HCT116 (cell line): ENCODE measurements around the gene HPS1. TPM values are rescaled to one million over a fixed set of nuclear protein-coding genes. Genes with fewer than 3 reads are reported as not detected.

Source experiments
- ATAC-seq: fragments of 200-7000 bp; cut with Tn5 transposase; 2 replicates; pipeline ENCODE4 v1.9.1; 2020; ENCODE audit warnings: mild to moderate bottlenecking, moderate library complexity
- BruUV-seq: library from RNA; stranded (reverse); fragments of 400-500 nt; replicated peaks from 2 replicates; lab custom pipeline; 2021; lab: Mats Ljungman, UMichigan
- CTCF ChIA-PET: fragments of 300-600 bp; sonication (Branson Sonifier 250); formaldehyde crosslinking; loops from one replicate; lab custom pipeline; 2021; ENCODE audit warnings: antibody characterized with exemption; lab: Charles Lee
- POLR2A ChIA-PET: fragments of 300-600, 350-600 bp; sonication (Branson Sonifier 250); formaldehyde crosslinking; loops from one replicate; lab custom pipeline; 2021; ENCODE audit warnings: antibody characterized with exemption; lab: Charles Lee
- RAD21 ChIA-PET, 2 experiments: fragments of 300-600 bp; sonication (Branson Sonifier 250); formaldehyde crosslinking; loops; one replicate each; lab custom pipeline; 2023; ENCODE audit warnings: low total read pairs in 2 of 2; ENCODE audit not compliant: uncharacterized antibody in 2 of 2, unreplicated experiment in 2 of 2, low non-redundant PET in 1 of 2; lab: Charles Lee
- DNase-seq: peaks from one replicate; pipeline ENCODE4 v3.0.0-alpha.2; 2010; ENCODE audit warnings: low read depth, low spot score
- H2AFZ ChIP-seq: fragments of 200-600 bp; shearing (Covaris generic), sonication (generic); 2 replicates; pipeline ENCODE4 v1.6.1; 2017; ENCODE audit warnings: low read depth, mixed run types, mixed read lengths, antibody characterized with exemption, low read length; ENCODE audit not compliant: poor library complexity, severe bottlenecking
- H3K27ac ChIP-seq: 2 replicates; pipeline ENCODE4 v1.5.1; 2012; ENCODE audit warnings: low read depth, low read length
- H3K27me3 ChIP-seq: fragments of 200-600 bp; sonication (generic); 2 replicates; pipeline ENCODE4 v1.6.1; 2016; ENCODE audit warnings: mixed run types, low read length, mixed read lengths; ENCODE audit not compliant: insufficient read depth
- H3K36me3 ChIP-seq, 2 experiments: fragments of 200-500 bp in 1 of 2; fragments of 200-600 bp in 1 of 2; sonication (Bioruptor generic) in 1 of 2; sonication (generic) in 1 of 2; 2 replicates each; pipeline versions ENCODE4 v1.5.1 to v1.6.1; 2014 to 2016; ENCODE audit warnings: low read length in 2 of 2, inconsistent platforms in 1 of 2, mixed read lengths in 1 of 2, mixed run types in 1 of 2; ENCODE audit not compliant: insufficient read depth in 2 of 2, control insufficient read depth in 1 of 2
- H3K4me1 ChIP-seq, 2 experiments: fragments of 200-600 bp in 1 of 2; sonication (generic) in 1 of 2; 2 replicates each; pipeline versions ENCODE4 v1.5.1 to v1.6.1; 2012 to 2017; ENCODE audit warnings: low read length in 2 of 2, inconsistent platforms in 1 of 2, mild to moderate bottlenecking in 1 of 2, mixed read lengths in 1 of 2, mixed run types in 1 of 2, moderate library complexity in 1 of 2; ENCODE audit not compliant: insufficient read depth in 2 of 2, control insufficient read depth in 1 of 2
- H3K4me2 ChIP-seq: fragments of 200-600 bp; sonication (generic); 2 replicates; pipeline ENCODE4 v1.6.1; 2017; ENCODE audit warnings: mixed run types, low read length, mixed read lengths
- H3K4me3 ChIP-seq, 2 experiments: fragments of 200-600 bp in 1 of 2; sonication (generic) in 1 of 2; replicated peaks in 1 of 2; 2 replicates each; pipeline ENCODE4 v1.5.1; 2011 to 2016; ENCODE audit warnings: low read length in 2 of 2, control low read depth in 1 of 2, low read depth in 1 of 2, mild to moderate bottlenecking in 1 of 2, mixed read lengths in 1 of 2, mixed run types in 1 of 2
- H3K79me2 ChIP-seq: fragments of 200-600 bp; sonication (generic); 2 replicates; pipeline ENCODE4 v1.6.1; 2017; ENCODE audit warnings: mild to moderate bottlenecking, mixed run types, low read length, moderate library complexity, mixed read lengths; ENCODE audit not compliant: insufficient read depth
- H3K9ac ChIP-seq: fragments of 200-600 bp; sonication (generic); 2 replicates; pipeline ENCODE4 v1.6.1; 2016; ENCODE audit warnings: low read length, mixed read lengths
- H3K9me2 ChIP-seq: fragments of 200-600 bp; sonication (generic), shearing (Covaris generic); 2 replicates; pipeline ENCODE4 v1.6.1; 2017; ENCODE audit warnings: mixed run types, mild to moderate bottlenecking, moderate library complexity; ENCODE audit not compliant: insufficient read depth
- H3K9me3 ChIP-seq, 2 experiments: fragments of 200-500 bp in 1 of 2; fragments of 200-600 bp in 1 of 2; sonication (Bioruptor generic) in 1 of 2; sonication (generic) in 1 of 2; 2 replicates each; pipeline ENCODE4 v1.6.1; 2014 to 2017; ENCODE audit warnings: low read length in 2 of 2, mixed read lengths in 2 of 2, inconsistent platforms in 1 of 2, low read depth in 1 of 2, mild to moderate bottlenecking in 1 of 2, mixed run types in 1 of 2, moderate library complexity in 1 of 2; ENCODE audit not compliant: control insufficient read depth in 1 of 2, insufficient read depth in 1 of 2
- H4K20me1 ChIP-seq: fragments of 200-600 bp; sonication (generic), shearing (Covaris generic); 2 replicates; pipeline ENCODE4 v1.6.1; 2017; ENCODE audit warnings: mixed run types, mild to moderate bottlenecking, moderate library complexity; ENCODE audit not compliant: insufficient read depth
- ELF1 ChIP-seq: IDR thresholded peaks from 2 replicates; pipeline ENCODE4 v1.6.1; 2012; ENCODE audit warnings: low read depth, borderline replicate concordance
- EZH2 ChIP-seq: fragments of 200-600 bp; sonication (generic); IDR thresholded peaks from 2 replicates; pipeline ENCODE4 v1.6.1; 2017; ENCODE audit warnings: antibody characterized with exemption, mixed run types
- JUND ChIP-seq: IDR thresholded peaks from 2 replicates; pipeline ENCODE4 v1.6.1; 2012
- POLR2A ChIP-seq: IDR thresholded peaks from 2 replicates; pipeline ENCODE4 v1.7.0; 2011; ENCODE audit warnings: borderline replicate concordance; ENCODE audit not compliant: insufficient read depth, insufficient read length; ENCODE audit errors: extremely low read depth
- POLR2AphosphoS5 ChIP-seq: IDR thresholded peaks from 2 replicates; pipeline ENCODE4 v1.6.1; 2011; ENCODE audit warnings: mild to moderate bottlenecking, low read depth, low read length, moderate library complexity
- RAD21 ChIP-seq: IDR thresholded peaks from 2 replicates; pipeline ENCODE4 v1.6.1; 2012; ENCODE audit warnings: low read depth, mild to moderate bottlenecking
- SP1 ChIP-seq: IDR thresholded peaks from 2 replicates; pipeline ENCODE4 v1.6.1; 2012; ENCODE audit warnings: low read depth
- YY1 ChIP-seq: IDR thresholded peaks from 2 replicates; pipeline ENCODE4 v1.6.1; 2011; ENCODE audit warnings: low read length, low read depth, moderate library complexity, mild to moderate bottlenecking; ENCODE audit not compliant: insufficient replicate concordance; ENCODE audit errors: extremely low read depth
- ZNF274 ChIP-seq: fragments of 200-500 bp; sonication (Bioruptor generic); IDR thresholded peaks from 2 replicates; pipeline ENCODE4 v1.6.1; 2014; ENCODE audit warnings: mild to moderate bottlenecking, low read depth, low read length, inconsistent platforms
- intact Hi-C: fragments of 100-400 bp; cut with micrococcal nuclease; formaldehyde crosslinking; loops from 2 replicates; pipeline ENCODE4 v1.10.0; 2022
- total RNA-seq: library from RNA; stranded (reverse); gene quantifications from one replicate; pipeline ENCODE4 v1.2.1, GENCODE V29; 2021; ENCODE audit not compliant: unreplicated experiment
- TF ChIP-seq, protein P1 (sequence below): IDR thresholded peaks from 2 replicates; pipeline ENCODE4 v1.6.1; 2012
- TF ChIP-seq, protein P2 (sequence below): IDR thresholded peaks from 2 replicates; pipeline ENCODE4 v1.6.1; 2012
- TF ChIP-seq, protein P3 (sequence below): IDR thresholded peaks from 2 replicates; pipeline ENCODE4 v1.6.1; 2012; ENCODE audit warnings: low read depth

HPS1 gene
- total RNA-seq, 1 experiment from 2014 or later: 64.3 TPM

DNA sequence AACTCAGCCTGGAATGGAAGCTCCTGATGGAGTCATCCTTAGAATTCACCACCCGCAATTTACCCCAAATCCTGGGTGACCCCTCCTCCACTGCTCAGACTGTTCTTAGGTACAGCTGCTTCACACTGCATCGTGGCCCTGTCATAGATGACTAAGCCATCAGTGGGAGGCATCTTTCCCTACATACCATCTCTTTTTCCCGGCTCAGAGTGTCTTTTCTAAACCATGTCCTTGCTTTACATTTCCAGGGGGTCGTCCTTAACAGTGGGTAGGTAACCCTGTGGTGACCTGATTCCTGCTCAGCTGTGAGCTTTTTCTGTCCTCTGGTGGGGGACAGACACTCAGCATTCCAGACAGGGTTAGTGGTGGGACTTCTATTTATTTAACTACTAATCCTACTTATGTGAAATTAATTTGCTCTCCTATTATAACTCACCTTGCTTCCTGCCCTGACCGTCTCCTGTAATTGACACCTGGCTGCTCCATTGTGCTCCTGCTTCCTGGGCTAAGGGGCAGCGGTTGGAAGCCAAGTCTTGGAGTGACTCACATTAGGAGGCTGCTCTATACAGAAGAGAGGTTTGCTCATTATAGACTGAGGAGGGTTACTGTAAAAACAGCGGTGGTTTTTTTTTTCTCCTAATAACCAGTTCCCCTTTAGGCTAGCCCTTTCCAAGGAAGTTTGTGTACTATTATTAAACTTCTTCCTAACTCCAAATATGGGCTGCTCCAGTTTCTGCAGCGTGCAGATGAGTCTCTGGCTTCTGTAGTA lies 72.3 kb downstream of the HPS1 start:
- CTCF ChIA-PET: no interaction called here
- peak overlapping the region; percentile 16; the same call in 1 of the 2 replicates for H3K4me2 ChIP-seq

DNA sequence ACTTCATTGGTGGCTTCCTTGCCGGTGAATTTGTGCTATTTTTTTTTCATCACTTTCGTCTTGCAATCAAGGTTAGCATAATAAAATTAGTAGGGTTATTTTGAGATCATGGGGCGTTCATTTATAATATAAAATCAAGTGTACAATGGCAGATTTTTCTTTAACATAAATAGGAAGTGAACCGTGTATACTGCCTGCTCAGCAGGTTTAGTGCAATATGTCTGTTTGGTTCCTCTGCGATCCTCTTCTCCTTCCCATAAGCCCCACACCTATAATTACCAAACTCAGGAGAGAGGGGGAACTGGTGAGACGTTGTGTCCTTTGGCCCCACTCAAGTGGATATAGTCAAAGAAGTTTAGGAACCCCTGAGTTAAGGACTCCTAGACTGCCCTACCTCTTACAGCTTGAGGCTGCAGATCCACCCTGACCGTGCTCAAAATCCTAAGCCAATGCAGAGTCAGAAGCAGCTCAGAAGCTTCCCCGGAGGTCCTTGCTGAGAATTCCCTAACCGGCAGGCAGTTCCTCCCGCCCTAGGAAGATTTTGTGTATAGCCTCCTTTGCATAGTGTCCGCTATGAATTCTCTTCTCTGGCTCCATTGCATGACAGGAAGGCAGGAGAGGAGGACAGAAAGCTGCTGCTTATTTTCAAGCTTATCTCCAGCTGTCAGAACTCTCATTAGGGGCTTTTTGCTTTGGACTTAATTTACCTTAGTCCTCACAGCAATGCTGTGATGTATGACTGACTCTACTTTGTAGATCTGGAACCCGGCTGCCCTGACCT lies 73.3 kb downstream of the HPS1 start:
- ChIA-PET POLR2A (no interaction called here), RAD21 (no interaction called here), CTCF (no interaction called here)
- H3K4me3 ChIP-seq: no peak overlapping the region
- no peaks in the 10 kb centered on the region for H3K36me3 ChIP-seq
- TF ChIP-seq, protein P1, sequence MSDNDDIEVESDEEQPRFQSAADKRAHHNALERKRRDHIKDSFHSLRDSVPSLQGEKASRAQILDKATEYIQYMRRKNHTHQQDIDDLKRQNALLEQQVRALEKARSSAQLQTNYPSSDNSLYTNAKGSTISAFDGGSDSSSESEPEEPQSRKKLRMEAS: no peak
- TF ChIP-seq EZH2 (no peak), ELF1 (no peak), SP1 (no peak), ZNF274 (no peak), POLR2A (no peak), RAD21 (no peak), JUND (no peak), YY1 (no peak), POLR2AphosphoS5 (no peak)
- TF ChIP-seq, protein P2, sequence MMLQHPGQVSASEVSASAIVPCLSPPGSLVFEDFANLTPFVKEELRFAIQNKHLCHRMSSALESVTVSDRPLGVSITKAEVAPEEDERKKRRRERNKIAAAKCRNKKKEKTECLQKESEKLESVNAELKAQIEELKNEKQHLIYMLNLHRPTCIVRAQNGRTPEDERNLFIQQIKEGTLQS: no peak
- TF ChIP-seq, protein P3, sequence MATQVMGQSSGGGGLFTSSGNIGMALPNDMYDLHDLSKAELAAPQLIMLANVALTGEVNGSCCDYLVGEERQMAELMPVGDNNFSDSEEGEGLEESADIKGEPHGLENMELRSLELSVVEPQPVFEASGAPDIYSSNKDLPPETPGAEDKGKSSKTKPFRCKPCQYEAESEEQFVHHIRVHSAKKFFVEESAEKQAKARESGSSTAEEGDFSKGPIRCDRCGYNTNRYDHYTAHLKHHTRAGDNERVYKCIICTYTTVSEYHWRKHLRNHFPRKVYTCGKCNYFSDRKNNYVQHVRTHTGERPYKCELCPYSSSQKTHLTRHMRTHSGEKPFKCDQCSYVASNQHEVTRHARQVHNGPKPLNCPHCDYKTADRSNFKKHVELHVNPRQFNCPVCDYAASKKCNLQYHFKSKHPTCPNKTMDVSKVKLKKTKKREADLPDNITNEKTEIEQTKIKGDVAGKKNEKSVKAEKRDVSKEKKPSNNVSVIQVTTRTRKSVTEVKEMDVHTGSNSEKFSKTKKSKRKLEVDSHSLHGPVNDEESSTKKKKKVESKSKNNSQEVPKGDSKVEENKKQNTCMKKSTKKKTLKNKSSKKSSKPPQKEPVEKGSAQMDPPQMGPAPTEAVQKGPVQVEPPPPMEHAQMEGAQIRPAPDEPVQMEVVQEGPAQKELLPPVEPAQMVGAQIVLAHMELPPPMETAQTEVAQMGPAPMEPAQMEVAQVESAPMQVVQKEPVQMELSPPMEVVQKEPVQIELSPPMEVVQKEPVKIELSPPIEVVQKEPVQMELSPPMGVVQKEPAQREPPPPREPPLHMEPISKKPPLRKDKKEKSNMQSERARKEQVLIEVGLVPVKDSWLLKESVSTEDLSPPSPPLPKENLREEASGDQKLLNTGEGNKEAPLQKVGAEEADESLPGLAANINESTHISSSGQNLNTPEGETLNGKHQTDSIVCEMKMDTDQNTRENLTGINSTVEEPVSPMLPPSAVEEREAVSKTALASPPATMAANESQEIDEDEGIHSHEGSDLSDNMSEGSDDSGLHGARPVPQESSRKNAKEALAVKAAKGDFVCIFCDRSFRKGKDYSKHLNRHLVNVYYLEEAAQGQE: no peak
- no peaks in the 10 kb centered on the region for H4K20me1 ChIP-seq
- H3K27me3 ChIP-seq: peaks cover 5% of the 10 kb centered on the region; the same call in 1 of the 2 replicates
- H3K79me2 ChIP-seq: no peaks in the 10 kb centered on the region
- intact Hi-C loops: no loop called here
- no peak overlapping the region for H3K9ac ChIP-seq
- BruUV-seq: no TSS peak
- H2AFZ ChIP-seq: no peak overlapping the region
- H3K4me1 ChIP-seq: peaks cover 0 to 11% of the 10 kb centered on the region in 2 experiments; a peak in 3 of 4 replicates
- ATAC-seq: no peak
- no peak overlapping the region for H3K27ac ChIP-seq
- DNase-seq: no peak
- no peak overlapping the region for H3K4me2 ChIP-seq
- peaks cover 0 to 10% of the 10 kb centered on the region in 2 experiments; a peak in 2 of 4 replicates for H3K9me3 ChIP-seq
- H3K9me2 ChIP-seq: no peaks in the 10 kb centered on the region

More for the DNA sequence above, 72.3 kb downstream of the HPS1 start:
- POLR2A ChIA-PET: no interaction called here
- H3K9ac ChIP-seq: no peak overlapping the region
- no peaks in the 10 kb centered on the region for H3K36me3 ChIP-seq
- no peak overlapping the region for H3K4me3 ChIP-seq
- DNase-seq (no peak), ATAC-seq (peak; percentile 53; the same call in 1 of the 2 replicates)
- H3K4me1 ChIP-seq: peaks cover 0 to 11% of the 10 kb centered on the region in 2 experiments; a peak in 3 of 4 replicates
- peak overlapping the region; percentile 19 for H2AFZ ChIP-seq
- no peak overlapping the region for H3K27ac ChIP-seq
- H3K9me2 ChIP-seq: no peaks in the 10 kb centered on the region
- RAD21 ChIA-PET: no interaction called here
- H3K79me2 ChIP-seq: no peaks in the 10 kb centered on the region
- intact Hi-C loops: no loop called here
- TF ChIP-seq JUND: no peak
- no peak for TF ChIP-seq ZNF274
- no peaks in the 10 kb centered on the region for H4K20me1 ChIP-seq
- peaks cover 5% of the 10 kb centered on the region; the same call in 1 of the 2 replicates for H3K27me3 ChIP-seq
- H3K9me3 ChIP-seq: peaks cover 0 to 10% of the 10 kb centered on the region in 2 experiments; a peak in 2 of 4 replicates
- no TSS peak for BruUV-seq
